Activated naive CD8-positive, alpha-beta T cell treated with anti-CD3 and anti-CD28 coated beads, Interleukin-2, amount 10 ng/mL, durations not matched to agents 7 days and 5 days (primary cell): Measurements from ENCODE around the gene TAS2R39. TPM values are rescaled to one million over a fixed set of nuclear protein-coding genes. Genes with fewer than 3 reads are reported as not detected.

Experiments
- ATAC-seq: fragments of 150-1000 bp; cut with Tn5 transposase; one replicate; pipeline ENCODE4 v1.10.0; 2021; ENCODE audit warnings: low read depth, moderate library complexity
- POLR2A ChIA-PET: fragments of 350-600 bp; sonication (Branson Sonifier 250); formaldehyde crosslinking; loops from one replicate; lab custom pipeline; 2021; ENCODE audit warnings: antibody characterized with exemption; lab: Charles Lee
- DNase-seq: peaks from one replicate; pipeline ENCODE4 v3.0.0; 2021
- H3K27ac Mint-ChIP-seq: one replicate; pipeline ENCODE4 v1.8.0; 2022; ENCODE audit warnings: mild to moderate bottlenecking, mixed read lengths
- H3K27me3 Mint-ChIP-seq: one replicate; pipeline ENCODE4 v1.8.0; 2022; ENCODE audit warnings: mild to moderate bottlenecking, moderate library complexity, mixed read lengths
- H3K36me3 Mint-ChIP-seq: one replicate; pipeline ENCODE4 v1.8.0; 2021; ENCODE audit warnings: mild to moderate bottlenecking, mixed read lengths
- H3K4me1 Mint-ChIP-seq: one replicate; pipeline ENCODE4 v1.8.0; 2021; ENCODE audit warnings: mixed read lengths
- H3K4me3 Mint-ChIP-seq: one replicate; pipeline ENCODE4 v1.8.0; 2022; ENCODE audit warnings: mild to moderate bottlenecking, moderate library complexity, mixed read lengths
- H3K9me3 Mint-ChIP-seq: one replicate; pipeline ENCODE4 v1.8.0; 2021; ENCODE audit warnings: mixed read lengths
- total RNA-seq, 2 experiments: library from RNA; stranded (reverse); gene quantifications; one replicate each; pipeline ENCODE4 v1.2.3, GENCODE V29; 2021

TAS2R39 gene
- total RNA-seq, 2 experiments from 2014 or later, result not detected

- POLR2A ChIA-PET, result no interaction called here
- H3K4me3 Mint-ChIP-seq, result no peak overlapping the region
- H3K9me3 Mint-ChIP-seq, result no peaks in the 10 kb centered on the region
- H3K36me3 Mint-ChIP-seq, result no peaks in the 10 kb centered on the region
- no peak for ATAC-seq
- H3K27ac Mint-ChIP-seq, result no peak overlapping the region
- peaks cover 27% of the 10 kb centered on the region for H3K27me3 Mint-ChIP-seq
- no peak for DNase-seq
- no peaks in the 10 kb centered on the region for H3K4me1 Mint-ChIP-seq
Measured at GRCh38 chr7:143223784-143224183, 40.6 kb downstream of the TAS2R39 start.

GRCh38 chr7:143225047-143225446 is 41.8 kb downstream of the TAS2R39 start:
- Mint-ChIP-seq H3K27ac (no peak overlapping the region), H3K36me3 (no peaks in the 10 kb centered on the region), H3K4me3 (no peak overlapping the region), H3K27me3 (peaks cover 25% of the 10 kb centered on the region), H3K9me3 (no peaks in the 10 kb centered on the region), H3K4me1 (no peaks in the 10 kb centered on the region)
- ATAC-seq (no peak), DNase-seq (no peak)
- POLR2A ChIA-PET, result no interaction called here

DNA sequence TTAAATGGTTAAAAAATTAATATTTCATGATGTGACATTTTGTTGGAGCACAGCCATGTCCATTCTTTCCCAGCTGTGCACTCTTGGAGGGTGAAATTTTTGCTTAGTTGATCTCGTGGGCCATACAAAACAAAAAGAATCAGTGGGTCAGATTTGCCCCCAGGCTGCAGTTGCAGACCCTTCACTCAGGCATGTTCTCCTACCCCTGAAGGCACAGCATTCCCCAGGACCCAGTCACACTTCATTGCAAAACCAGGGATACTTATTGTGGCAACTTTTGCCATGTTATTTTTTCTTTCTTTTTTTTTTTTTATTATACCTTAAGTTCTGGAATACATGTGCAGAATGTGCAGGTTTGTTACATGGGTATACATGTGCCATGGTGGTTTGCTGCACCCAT is 44.6 kb downstream of the TAS2R39 start:
- ATAC-seq (no peak), DNase-seq (no peak)
- no peaks in the 10 kb centered on the region for H3K36me3 Mint-ChIP-seq
- H3K27me3 Mint-ChIP-seq, result peaks cover 24% of the 10 kb centered on the region
- H3K4me3 Mint-ChIP-seq, result no peak overlapping the region
- H3K9me3 Mint-ChIP-seq, result no peaks in the 10 kb centered on the region
- no peak overlapping the region for H3K27ac Mint-ChIP-seq
- POLR2A ChIA-PET, result no interaction called here
- H3K4me1 Mint-ChIP-seq, result no peaks in the 10 kb centered on the region

GRCh38 chr7:143229054-143229790 is 46.0 kb downstream of the TAS2R39 start:
- Mint-ChIP-seq H3K36me3 (no peaks in the 10 kb centered on the region), H3K4me1 (no peaks in the 10 kb centered on the region), H3K9me3 (no peaks in the 10 kb centered on the region), H3K27me3 (peaks cover 27% of the 10 kb centered on the region), H3K4me3 (no peak overlapping the region), H3K27ac (no peak overlapping the region)
- POLR2A ChIA-PET, result no interaction called here
- ATAC-seq (no peak), DNase-seq (no peak)

DNA sequence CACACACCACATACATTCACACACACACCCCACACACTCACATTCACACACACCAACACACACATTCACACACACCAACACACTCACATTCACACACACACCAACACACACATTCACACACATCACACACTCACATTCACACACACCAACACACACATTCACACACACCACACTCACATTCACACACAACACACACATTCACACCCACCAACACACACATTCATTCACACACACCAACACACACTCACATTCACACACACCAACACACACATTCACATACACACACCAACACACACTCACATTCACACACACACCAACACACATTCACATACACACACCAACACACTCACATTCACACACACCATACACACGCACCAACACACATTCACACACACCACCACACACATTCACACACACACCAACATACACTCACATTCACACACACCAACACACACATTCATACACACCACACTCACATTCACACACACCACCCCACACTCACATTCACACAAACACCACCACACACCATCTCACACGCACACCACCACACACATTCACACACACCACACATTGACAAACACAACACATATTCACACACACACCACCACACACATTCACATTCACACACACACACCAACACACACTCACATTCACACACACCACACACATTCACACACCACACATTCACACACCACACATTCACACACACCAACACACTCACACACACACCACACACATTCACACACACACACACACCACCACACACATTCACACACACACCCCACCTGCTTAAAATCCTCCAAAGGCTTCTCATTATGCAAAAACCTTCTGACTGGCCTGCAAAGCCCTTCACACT is 47.6 kb downstream of the TAS2R39 start:
- Mint-ChIP-seq H3K9me3 (no peaks in the 10 kb centered on the region), H3K36me3 (no peaks in the 10 kb centered on the region), H3K27ac (no peak overlapping the region), H3K4me1 (no peaks in the 10 kb centered on the region), H3K4me3 (no peak overlapping the region), H3K27me3 (peaks cover 23% of the 10 kb centered on the region)
- ATAC-seq (no peak), DNase-seq (no peak)
- POLR2A ChIA-PET, result no interaction called here

Other genes with a start within 250 kb of the TAS2R39 start
- not detected for gene TRPV5, start 249.7 kb upstream of the TAS2R39 start, total RNA-seq
- not detected for gene LLCFC1, start 243.9 kb upstream of the TAS2R39 start, total RNA-seq
- 1 to 10 TPM in 1 of 2 experiments, under 1 TPM in 1; 0.94 to 1.2 TPM for gene KEL, start 221.1 kb upstream of the TAS2R39 start, total RNA-seq
- gene OR9A2, start 156.3 kb upstream of the TAS2R39 start, total RNA-seq, result under 1 TPM in 1 of 2 experiments, not detected in 1; 0.30 TPM
- not detected for gene OR6V1, start 131.1 kb upstream of the TAS2R39 start, total RNA-seq
- gene PIP, start 51.3 kb upstream of the TAS2R39 start, total RNA-seq, result not detected
- gene TAS2R40, start 38.6 kb downstream of the TAS2R39 start, total RNA-seq, result not detected
- 100 to 1,000 TPM; 355 to 368 TPM for gene GSTK1, start 80.0 kb downstream of the TAS2R39 start, total RNA-seq
- 1 to 10 TPM; 1.1 TPM for gene TMEM139, start 101.5 kb downstream of the TAS2R39 start, total RNA-seq
- gene CASP2, start 104.9 kb downstream of the TAS2R39 start, total RNA-seq, result 10 to 100 TPM; 96.5 to 98.8 TPM
- under 1 TPM in 1 of 2 experiments, not detected in 1; 0.08 TPM for gene CLCN1, start 132.7 kb downstream of the TAS2R39 start, total RNA-seq
- 1 to 10 TPM; 2.3 to 2.9 TPM for gene FAM131B, start 179.3 kb downstream of the TAS2R39 start, total RNA-seq
- 100 to 1,000 TPM; 199 to 200 TPM for gene ZYX, start 197.9 kb downstream of the TAS2R39 start, total RNA-seq
- 10 to 100 TPM; 27.3 to 28.2 TPM for gene EPHA1, start 225.4 kb downstream of the TAS2R39 start, total RNA-seq